ENCODE measurements around the gene RNF152.

Gene RNF152

DNA sequence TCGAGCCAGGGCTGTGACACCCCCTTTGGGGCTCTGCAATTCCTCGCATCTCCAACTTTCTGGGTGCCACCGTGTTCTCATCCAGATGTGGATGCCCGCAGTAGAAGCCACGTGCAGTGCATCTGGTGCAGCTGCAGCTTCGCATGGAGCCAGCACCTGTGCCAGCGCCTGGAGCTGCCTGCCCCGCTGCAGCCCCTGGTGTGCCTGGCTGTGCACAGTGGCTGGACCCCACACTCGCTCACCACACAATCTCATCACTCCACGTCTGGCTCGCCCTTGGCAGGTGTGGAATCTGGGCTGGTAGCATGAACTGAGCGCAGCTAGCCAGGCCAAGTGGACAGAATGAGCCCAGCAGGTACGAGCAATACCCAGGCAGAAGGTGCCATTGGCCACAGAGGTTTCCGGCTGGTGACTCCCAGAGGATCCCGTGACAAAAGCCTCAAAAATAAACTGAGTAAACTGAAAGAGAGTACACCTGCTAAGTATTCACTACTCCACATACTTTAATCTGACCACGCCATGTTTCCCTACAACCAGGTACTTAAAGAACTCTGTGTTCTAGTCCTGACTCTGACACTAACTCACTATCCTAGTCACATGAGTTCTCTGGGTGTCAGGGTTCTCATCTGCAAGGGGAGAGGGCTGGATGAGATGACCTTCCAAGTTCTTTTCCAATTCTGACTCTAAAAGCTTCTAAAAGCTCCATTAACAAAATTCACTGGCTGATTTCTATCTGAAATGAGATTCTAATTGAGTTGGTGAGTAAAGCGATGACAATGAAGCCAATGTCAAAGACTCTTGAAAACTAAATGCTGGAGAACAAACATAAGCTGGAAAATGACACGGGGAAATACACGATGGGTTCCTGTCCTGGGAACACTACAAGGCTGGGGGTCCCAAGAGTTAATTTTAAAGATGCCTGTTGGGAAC, 37.1 kb downstream of the RNF152 start:
- in situ Hi-C loops (cut with HindIII; ENCODE audit: low sequenced_read_pairs), result no loop called here

DNA sequence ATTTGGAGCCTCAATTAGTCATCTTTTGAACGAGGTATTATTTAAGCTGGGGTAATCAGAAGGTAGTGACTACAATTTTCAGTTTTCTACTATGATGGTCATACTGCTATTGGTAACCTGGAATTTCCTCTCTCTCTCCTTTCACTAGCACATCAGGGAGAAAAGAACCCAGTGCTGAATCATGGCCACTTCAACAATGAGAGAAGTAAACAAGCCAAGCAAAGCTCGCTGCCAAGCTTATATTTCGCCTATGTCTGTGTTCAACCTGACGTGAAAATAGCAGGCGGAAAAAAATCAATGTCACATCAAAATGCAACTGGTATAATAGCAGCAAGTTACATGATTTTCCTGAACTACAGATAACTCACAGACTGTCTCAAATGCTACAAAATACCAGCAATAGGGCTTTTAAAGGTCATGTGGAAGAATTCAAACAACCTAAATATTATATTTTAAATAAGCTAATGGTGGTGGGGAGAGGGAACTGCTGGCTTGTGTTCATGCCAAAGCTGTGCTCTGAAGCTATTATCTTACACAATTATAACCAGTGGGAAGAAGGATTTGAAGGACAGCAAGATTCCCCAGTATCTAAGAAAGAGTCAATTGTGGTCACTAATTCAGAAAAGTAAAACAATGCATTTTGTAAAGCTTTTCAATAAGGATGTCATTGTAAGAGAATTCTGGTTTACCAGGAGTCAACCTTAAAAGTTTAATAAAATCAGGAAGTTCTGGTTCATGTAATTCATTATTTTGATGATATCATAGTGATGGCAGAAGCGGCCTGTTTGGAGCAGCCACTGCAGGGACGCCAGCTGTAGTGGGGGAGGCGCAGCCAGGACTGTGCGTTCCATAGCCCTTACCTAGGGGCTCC, 38.0 kb downstream of the RNF152 start:
- in situ Hi-C loops (cut with HindIII; ENCODE audit: low sequenced_read_pairs), result no loop called here

DNA sequence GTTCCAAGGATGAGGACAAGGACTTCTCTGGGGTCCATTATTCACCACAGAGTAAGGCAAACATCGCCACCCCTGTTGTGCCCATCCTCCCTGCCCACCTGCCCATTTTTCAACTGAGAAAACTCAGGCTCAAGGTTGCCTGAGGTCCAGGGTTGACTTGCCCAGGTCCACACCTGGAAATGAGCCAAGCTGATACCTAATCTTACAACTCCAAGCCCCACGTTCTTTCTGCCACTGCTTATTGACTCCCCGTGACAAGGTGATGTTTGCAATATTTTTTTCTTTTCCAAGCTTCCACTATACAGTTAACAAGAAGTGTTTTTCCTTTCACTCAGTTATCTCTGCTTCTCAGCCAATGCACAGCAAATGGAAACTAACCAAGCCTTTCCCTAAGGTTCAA, 39.0 kb downstream of the RNF152 start:
- in situ Hi-C loops (cut with HindIII; ENCODE audit: low sequenced_read_pairs), result no loop called here

GRCh38 chr18:61852496-61852895, 40.3 kb downstream of the RNF152 start:
- in situ Hi-C loops (cut with HindIII; ENCODE audit: low sequenced_read_pairs), result no loop called here

DNA sequence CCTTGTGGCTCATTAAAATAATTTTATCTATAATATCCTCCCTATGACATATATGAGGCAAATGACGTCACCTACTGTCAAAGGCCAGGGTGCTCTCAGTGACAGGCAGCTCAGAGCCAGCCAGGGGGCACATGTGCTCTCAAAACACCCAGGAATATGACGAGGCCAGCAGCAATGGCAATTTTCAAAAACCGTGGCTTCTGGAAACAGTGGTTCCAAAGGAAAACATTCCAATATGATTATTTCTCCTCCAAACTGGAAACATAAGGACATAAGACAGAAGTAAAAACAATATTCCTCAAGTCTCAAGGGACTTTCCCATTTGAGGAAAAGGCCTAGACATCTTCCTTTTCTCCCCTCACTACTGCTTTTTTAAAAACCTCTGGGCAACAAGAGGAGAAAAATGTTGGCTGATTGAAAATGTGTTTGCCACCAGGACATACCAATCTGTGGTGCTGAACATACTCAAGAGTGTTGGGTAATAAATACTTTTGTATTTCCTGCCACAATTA, 40.8 kb downstream of the RNF152 start:
- in situ Hi-C loops (cut with HindIII; ENCODE audit: low sequenced_read_pairs), result no loop called here

GRCh38 chr18:61851279-61851678, 41.5 kb downstream of the RNF152 start:
- in situ Hi-C loops (cut with HindIII; ENCODE audit: low sequenced_read_pairs), result no loop called here

- in situ Hi-C loops (cut with HindIII; ENCODE audit: low sequenced_read_pairs), result no loop called here
Measured at GRCh38 chr18:61850756-61851155, 42.1 kb downstream of the RNF152 start.

GRCh38 chr18:61847164-61847791, 45.5 kb downstream of the RNF152 start:
- in situ Hi-C loops (cut with HindIII; ENCODE audit: low sequenced_read_pairs), result no loop called here

DNA sequence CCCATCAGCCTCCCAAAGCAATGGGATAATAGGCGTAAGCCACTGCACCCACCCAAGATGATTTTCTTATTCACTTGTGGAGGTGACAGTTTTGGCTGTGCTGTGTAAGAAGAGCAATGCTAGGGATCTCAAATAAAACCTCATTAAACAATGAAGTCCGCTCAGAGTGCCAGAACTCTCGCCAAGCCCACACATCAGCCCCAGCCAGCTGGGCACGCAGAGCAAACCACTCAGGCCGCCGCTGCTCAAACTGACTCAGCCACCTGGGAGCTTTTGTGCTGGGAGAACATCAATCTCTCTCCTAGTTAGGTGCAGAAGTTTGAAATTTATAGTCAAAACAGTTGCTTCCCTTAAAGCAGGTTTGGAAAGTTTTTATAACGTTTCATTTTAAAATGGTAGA, 47.6 kb downstream of the RNF152 start:
- in situ Hi-C loops (cut with HindIII; ENCODE audit: low sequenced_read_pairs), result no loop called here

DNA sequence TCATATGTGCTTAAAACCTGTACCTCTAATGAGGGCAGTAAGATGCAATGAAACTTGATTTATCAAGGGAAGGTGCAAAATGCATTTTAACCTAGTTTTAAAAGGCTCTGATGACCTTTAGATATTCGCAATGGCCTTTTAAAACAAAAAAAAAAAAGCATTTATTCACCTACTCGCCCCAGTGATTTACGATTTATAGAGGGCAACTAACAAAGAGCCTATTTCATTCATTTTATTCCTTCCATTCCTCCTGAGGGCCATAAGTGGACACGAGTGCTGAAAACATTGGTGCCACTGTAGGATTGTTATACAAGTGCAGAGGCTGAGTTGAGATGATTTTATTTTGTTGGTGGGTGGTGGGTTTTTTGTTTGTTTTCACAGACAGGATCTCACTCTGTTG, 48.1 kb downstream of the RNF152 start:
- in situ Hi-C loops (cut with HindIII; ENCODE audit: low sequenced_read_pairs), result no loop called here

DNA sequence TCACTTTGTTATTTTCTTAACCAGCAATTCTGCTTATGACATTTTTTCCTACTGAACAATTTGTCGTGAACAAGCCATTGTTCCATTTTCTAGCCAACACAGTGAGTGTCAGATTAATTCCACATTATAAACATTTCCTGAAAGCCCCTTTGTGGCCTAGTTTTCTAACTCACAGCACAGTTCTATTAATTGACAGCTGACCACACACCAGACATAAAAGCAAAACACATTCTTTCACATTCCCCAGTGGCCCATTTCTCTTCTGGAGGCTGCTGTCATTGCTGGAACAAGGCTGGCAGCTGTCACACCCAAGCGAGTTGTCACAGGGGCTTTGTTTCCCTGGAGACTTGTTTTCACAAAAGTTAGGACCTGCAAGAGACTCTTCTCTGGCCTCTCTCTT, 50.7 kb downstream of the RNF152 start:
- in situ Hi-C loops (cut with HindIII; ENCODE audit: low sequenced_read_pairs), result no loop called here

- in situ Hi-C loops (cut with HindIII; ENCODE audit: low sequenced_read_pairs), result no loop called here
Measured at GRCh38 chr18:61841706-61842105, 51.1 kb downstream of the RNF152 start.

DNA sequence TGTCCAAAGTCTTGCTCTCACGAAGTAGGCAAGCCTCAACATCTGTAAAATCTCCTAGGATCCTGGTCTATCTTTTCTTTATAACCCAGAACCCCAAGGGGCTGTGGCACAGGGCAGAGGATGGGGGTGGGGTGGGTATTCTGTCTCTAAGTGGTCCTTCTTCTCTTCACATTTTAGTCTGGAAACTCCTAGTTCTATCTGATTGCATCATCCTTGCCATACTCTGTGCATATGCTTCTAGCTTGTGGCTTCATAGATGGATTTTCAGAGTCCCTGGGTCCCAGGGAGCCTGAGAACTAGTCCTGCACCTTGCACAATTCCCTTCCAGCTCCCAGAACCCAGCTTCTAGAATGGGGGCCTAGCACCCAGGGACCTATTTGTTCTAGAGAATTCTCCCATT, 52.5 kb downstream of the RNF152 start:
- in situ Hi-C loops (cut with HindIII; ENCODE audit: low sequenced_read_pairs), result no loop called here

DNA sequence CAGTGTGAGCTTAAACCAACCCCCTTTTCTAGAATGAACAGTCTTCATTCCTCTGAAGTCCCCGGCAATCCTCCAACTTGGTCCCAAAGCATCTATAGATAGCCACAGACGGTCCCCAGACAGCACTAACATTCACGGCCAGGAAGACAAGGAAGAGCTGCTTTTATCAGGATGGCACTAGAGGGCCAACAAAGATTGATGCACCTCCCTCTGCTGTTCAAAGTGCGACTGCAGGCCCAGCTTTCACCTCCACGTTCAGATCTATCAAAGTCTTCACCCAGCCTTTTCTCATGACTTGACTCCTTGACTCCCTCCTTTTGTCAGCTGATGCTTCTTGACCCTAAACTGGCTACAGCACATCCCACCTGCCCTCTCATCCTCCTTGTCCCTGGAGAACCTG, 54.3 kb downstream of the RNF152 start:
- in situ Hi-C loops (cut with HindIII; ENCODE audit: low sequenced_read_pairs), result no loop called here

- in situ Hi-C loops (cut with HindIII; ENCODE audit: low sequenced_read_pairs), result no loop called here
Measured at GRCh38 chr18:61833978-61834377, 58.8 kb downstream of the RNF152 start.

GRCh38 chr18:61833387-61833786, 59.4 kb downstream of the RNF152 start:
- in situ Hi-C loops (cut with HindIII; ENCODE audit: low sequenced_read_pairs), result no loop called here

DNA sequence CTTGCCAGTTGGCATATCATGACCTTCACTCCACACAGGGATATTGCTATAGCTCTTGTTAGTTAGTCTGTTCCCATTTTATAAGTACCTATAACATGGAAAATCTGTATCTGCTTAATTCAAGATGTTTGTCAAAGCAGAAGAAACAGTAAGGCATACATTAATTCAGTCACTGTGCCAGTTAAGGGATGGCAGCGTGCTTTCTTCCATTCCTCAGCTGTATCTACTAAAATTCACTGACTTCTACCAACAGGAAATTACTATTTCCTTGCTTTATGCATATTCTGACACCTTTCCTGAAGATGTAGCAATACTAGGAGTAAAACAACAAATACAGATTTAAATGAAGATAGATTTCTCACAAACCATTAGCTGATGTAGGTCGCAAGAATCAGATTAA, 59.9 kb downstream of the RNF152 start:
- in situ Hi-C loops (cut with HindIII; ENCODE audit: low sequenced_read_pairs), result no loop called here

- in situ Hi-C loops (cut with HindIII; ENCODE audit: low sequenced_read_pairs), result no loop called here
Measured at GRCh38 chr18:61831071-61831470, 61.7 kb downstream of the RNF152 start.

- in situ Hi-C loops (cut with HindIII; ENCODE audit: low sequenced_read_pairs), result no loop called here
Measured at GRCh38 chr18:61829108-61829507, 63.7 kb downstream of the RNF152 start.

DNA sequence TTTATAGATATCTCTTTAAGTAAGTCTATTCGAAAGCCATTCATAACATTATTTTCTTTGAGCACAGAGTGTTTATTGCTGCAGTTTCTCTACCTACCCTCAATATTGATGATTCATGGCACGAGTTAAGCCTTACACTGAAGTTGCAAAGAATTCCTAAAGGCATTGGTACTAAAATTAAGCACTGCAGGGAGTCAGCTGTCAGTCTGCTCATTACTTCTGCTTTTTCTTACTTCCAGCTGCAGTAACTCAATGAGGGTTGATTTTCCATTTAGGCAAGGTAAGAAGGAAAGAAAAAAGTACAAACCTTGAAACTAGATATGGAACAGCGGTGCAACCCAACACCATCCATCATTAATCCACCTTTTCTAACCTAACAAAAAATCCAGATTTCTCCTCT, 65.2 kb downstream of the RNF152 start:
- in situ Hi-C loops (cut with HindIII; ENCODE audit: low sequenced_read_pairs), result no loop called here

DNA sequence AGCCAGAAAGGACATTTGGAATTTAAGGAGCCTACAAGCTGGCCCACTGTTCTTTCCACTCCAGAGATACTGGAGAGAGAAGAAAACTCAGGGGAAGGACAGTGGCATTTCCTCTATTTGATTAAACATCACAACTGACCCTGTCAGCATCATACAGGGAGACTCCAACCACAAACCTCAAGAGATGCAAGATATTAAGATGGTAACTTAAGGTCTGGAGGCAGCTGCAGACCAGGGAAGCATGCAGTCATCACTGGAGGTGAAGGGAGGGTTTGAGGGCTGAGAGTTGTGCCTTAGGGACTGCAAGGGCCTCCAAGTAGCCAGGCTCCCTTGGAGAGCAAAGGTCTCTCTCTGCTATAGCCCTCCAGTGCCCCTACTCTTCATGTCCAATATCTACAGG, 67.4 kb downstream of the RNF152 start:
- in situ Hi-C loops (cut with HindIII; ENCODE audit: low sequenced_read_pairs), result no loop called here
